NCI-H2107 treated with DMSO at 0.1 percent for 48 hours (cell line): ENCODE results near the gene PSORS1C2.
A peak's percentile ranks its signal among the peaks of the same experiment; 100 is the strongest.
"Not testable (repeated sequence)": the region's sequence is repeated elsewhere in the genome, so short reads cannot be mapped to it uniquely, and the experiment has no call there.

Experiments used
- DNase-seq: peaks from one replicate; lab custom pipeline; 2025; ENCODE audit not compliant: unreplicated experiment; lab: John Stamatoyannopoulos, UW

The PSORS1C2 gene

GRCh38 chr6:31168606-31169005 is 29.7 kb upstream of the PSORS1C2 start:
- no peak for DNase-seq

- no peak for DNase-seq
These were observed 27.1 kb upstream of the PSORS1C2 start for GRCh38 chr6:31165986-31166385.

- DNase-seq = not testable (repeated sequence)
These were observed 26.4 kb upstream of the PSORS1C2 start for GRCh38 chr6:31165064-31165832.

- not testable (repeated sequence) for DNase-seq
These were observed 25.7 kb upstream of the PSORS1C2 start for GRCh38 chr6:31164475-31165063.

GRCh38 chr6:31163922-31164321 is 25.1 kb upstream of the PSORS1C2 start:
- no peak for DNase-seq

GRCh38 chr6:31162463-31163165 is 23.7 kb upstream of the PSORS1C2 start:
- DNase-seq = no peak

- no peak for DNase-seq
These were observed 22.6 kb upstream of the PSORS1C2 start for GRCh38 chr6:31161216-31162126.

GRCh38 chr6:31158863-31159855 is 20.3 kb upstream of the PSORS1C2 start:
- no peak for DNase-seq

- peak; percentile 92 for DNase-seq
These were observed 19.4 kb upstream of the PSORS1C2 start, which contains the start of gene TCF19 for GRCh38 chr6:31158140-31158862. Gene TCF19, plus strand, starts transcription at chr6:31158589. Its CDS starts 881 bp downstream, at chr6:31159470.

- DNase-seq = no peak
These were observed 18.8 kb upstream of the PSORS1C2 start, which contains the start of gene CCHCR1 for GRCh38 chr6:31157513-31158139. Gene CCHCR1, minus strand, starts transcription at chr6:31157802. Its CDS starts 202 bp downstream, at chr6:31157600.

GRCh38 chr6:31156641-31157040 is 17.8 kb upstream of the PSORS1C2 start:
- no peak for DNase-seq

- DNase-seq = no peak
These were observed 15.6 kb upstream of the PSORS1C2 start for GRCh38 chr6:31154436-31154835.

GRCh38 chr6:31152781-31153180 is 13.9 kb upstream of the PSORS1C2 start:
- DNase-seq = no peak

GRCh38 chr6:31149827-31150447 is 11.1 kb upstream of the PSORS1C2 start:
- no peak for DNase-seq

GRCh38 chr6:31145386-31145785 is 6.5 kb upstream of the PSORS1C2 start:
- DNase-seq = no peak

GRCh38 chr6:31144970-31145340 is 6.1 kb upstream of the PSORS1C2 start:
- no peak for DNase-seq

GRCh38 chr6:31144296-31144969 is 5.6 kb upstream of the PSORS1C2 start:
- no peak for DNase-seq
